ENCODE measurements around the gene BEST2. TPM values are rescaled to one million over a fixed set of nuclear protein-coding genes. Genes with fewer than 3 reads are reported as not detected.
"Not testable (repeated sequence)": the region's sequence is repeated elsewhere in the genome, so short reads cannot be mapped to it uniquely, and the experiment has no call there.

Gene BEST2
- total RNA-seq, 1 experiment from 2014 or later, result not detected

GRCh38 chr19:12711187-12711586, 40.4 kb upstream of the BEST2 start:
- Histone ChIP-seq H3K9me3 (ENCODE audit: control insufficient read depth, insufficient read depth, low read depth, low read length) (no peaks in the 10 kb centered on the region), H3K36me3 (ENCODE audit: control insufficient read depth, insufficient read depth, low read length) (peaks cover 8% of the 10 kb centered on the region), H3K4me3 (ENCODE audit: low read depth in 2 of 2, low read length in 2 of 2) (no peak overlapping the region), H3K27me3 (ENCODE audit: control insufficient read depth, insufficient read depth, low read length) (no peaks in the 10 kb centered on the region), H3K4me1 (ENCODE audit: control insufficient read depth, insufficient read depth, low read length) (no peaks in the 10 kb centered on the region), H3K27ac (ENCODE audit: low read length) (no peak overlapping the region)
- no peak for TF ChIP-seq SIN3A (IDR thresholded peaks at IDR 0.05; ENCODE audit: borderline replicate concordance, insufficient read depth, low read depth, low read length)
- no peak for TF ChIP-seq REST (IDR thresholded peaks at IDR 0.05; ENCODE audit: insufficient read depth in 1 of 2, low read depth in 2 of 2, low read length in 1 of 2)
- TF ChIP-seq CTCF (IDR thresholded peaks at IDR 0.05), result no peak
- TF ChIP-seq POLR2AphosphoS5 (IDR thresholded peaks at IDR 0.05; ENCODE audit: low read depth, low read length), result no peak
- TF ChIP-seq TCF7L2 (IDR thresholded peaks at IDR 0.05; ENCODE audit: low read depth, low read length), result no peak
- no TSS peak for BruUV-seq (replicated peaks)
- no peak for DNase-seq (ENCODE audit: low read depth, low spot score)
- CTCF ChIA-PET, result no interaction called here
- ATAC-seq, result no peak
- intact Hi-C loops (cut with micrococcal nuclease; ENCODE audit: unreplicated experiment), result no loop called here
- in situ Hi-C loops (cut with HindIII; ENCODE audit: low pct_unique_long_range_greater_than_20kb, low sequenced_read_pairs), result no loop called here
- POLR2A ChIA-PET, result no interaction called here

GRCh38 chr19:12712077-12712476, 39.5 kb upstream of the BEST2 start:
- CTCF ChIA-PET; H3K27me3 ChIP-seq (ENCODE audit: control insufficient read depth, insufficient read depth, low read length); H3K36me3 ChIP-seq (ENCODE audit: control insufficient read depth, insufficient read depth, low read length); BruUV-seq (replicated peaks); POLR2A ChIA-PET; H3K9me3 ChIP-seq (ENCODE audit: control insufficient read depth, insufficient read depth, low read depth, low read length); H3K4me3 ChIP-seq (ENCODE audit: low read depth in 2 of 2, low read length in 2 of 2); DNase-seq (ENCODE audit: low read depth, low spot score); H3K4me1 ChIP-seq (ENCODE audit: control insufficient read depth, insufficient read depth, low read length); H3K27ac ChIP-seq (ENCODE audit: low read length); in situ Hi-C loops (cut with HindIII; ENCODE audit: low pct_unique_long_range_greater_than_20kb, low sequenced_read_pairs); ATAC-seq; intact Hi-C loops (cut with micrococcal nuclease; ENCODE audit: unreplicated experiment): not testable (repeated sequence)
- peak; percentile 34 for TF ChIP-seq CTCF (IDR thresholded peaks at IDR 0.05)

GRCh38 chr19:12713304-12713703, 38.3 kb upstream of the BEST2 start:
- H3K27me3 ChIP-seq (ENCODE audit: control insufficient read depth, insufficient read depth, low read length); intact Hi-C loops (cut with micrococcal nuclease; ENCODE audit: unreplicated experiment); POLR2A ChIA-PET; DNase-seq (ENCODE audit: low read depth, low spot score); H3K9me3 ChIP-seq (ENCODE audit: control insufficient read depth, insufficient read depth, low read depth, low read length); H3K36me3 ChIP-seq (ENCODE audit: control insufficient read depth, insufficient read depth, low read length); H3K4me3 ChIP-seq (ENCODE audit: low read depth in 2 of 2, low read length in 2 of 2); in situ Hi-C loops (cut with HindIII; ENCODE audit: low pct_unique_long_range_greater_than_20kb, low sequenced_read_pairs); ATAC-seq; H3K27ac ChIP-seq (ENCODE audit: low read length); H3K4me1 ChIP-seq (ENCODE audit: control insufficient read depth, insufficient read depth, low read length); BruUV-seq (replicated peaks): not testable (repeated sequence)
- CTCF ChIA-PET, result interaction anchor here (1.2 kb wide), 1 partner anchor 77 kb away, joined by 4 read pairs; no protein-coding TSS in a partner anchor

Data from Panc1 (cell line).